ENCODE results near the gene SLC25A1.
A peak's percentile ranks its signal among the peaks of the same experiment; 100 is the strongest.

The SLC25A1 gene

DNA sequence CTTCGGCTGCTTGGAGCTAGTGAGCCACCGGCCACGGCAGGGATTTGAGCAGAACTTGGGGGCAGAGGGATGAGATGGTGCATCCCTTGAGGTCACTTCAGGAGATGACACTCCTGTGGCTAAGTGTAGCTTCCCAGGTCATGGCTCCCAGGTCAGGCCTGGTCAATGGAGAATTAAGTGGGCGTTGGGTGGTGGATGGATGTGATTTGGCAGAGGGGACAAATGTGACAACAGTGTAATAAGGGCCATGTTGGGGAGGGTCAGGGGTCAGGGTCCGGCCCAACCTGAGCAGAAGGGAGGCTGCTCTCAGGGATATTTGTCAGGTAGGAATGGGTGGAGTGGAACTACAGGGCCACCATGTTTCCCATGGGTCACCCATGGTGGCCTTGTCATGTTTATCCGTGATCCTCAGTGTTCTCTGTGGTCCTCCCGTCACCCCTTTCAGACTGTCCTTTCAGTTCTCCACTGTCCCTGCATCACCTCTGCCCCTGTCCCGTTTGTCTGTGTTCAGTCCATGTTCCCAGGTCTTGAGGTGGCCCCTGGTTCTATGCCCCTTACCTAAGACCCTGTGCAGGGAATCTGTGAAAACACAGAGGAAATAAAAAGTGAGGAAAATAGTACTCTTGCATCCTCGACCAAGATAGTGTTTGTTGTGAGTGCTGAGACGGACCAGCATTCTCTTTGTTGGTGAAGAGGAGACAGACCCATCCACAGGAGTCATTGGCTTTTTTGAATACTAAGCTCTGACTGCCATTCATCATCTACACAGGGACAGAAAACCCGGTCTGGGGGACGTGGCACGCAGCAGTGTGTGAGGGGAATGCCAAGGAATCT is 6.1 kb downstream of the SLC25A1 start:
- peak overlapping the region; percentile 72 for H3K4me2 ChIP-seq
- peak overlapping the region; percentile 96 for H2AFZ ChIP-seq (ENCODE audit: low read depth)
- H3K79me2 ChIP-seq (ENCODE audit: insufficient read depth, low read depth) = peaks cover 25% of the 10 kb centered on the region
- no peaks in the 10 kb centered on the region for H4K20me1 ChIP-seq (ENCODE audit: insufficient read depth)
- peak overlapping the region; percentile 98 for H3K9ac ChIP-seq
- H3K4me1 ChIP-seq (ENCODE audit: low read depth, poor library complexity, severe bottlenecking) = peaks cover 23% of the 10 kb centered on the region
- no peaks in the 10 kb centered on the region for H3K36me3 ChIP-seq (ENCODE audit: insufficient read depth)
- H3K4me3 ChIP-seq (IDR thresholded peaks at IDR 0.05; ENCODE audit: insufficient read depth, low read depth, low read length) = no peak overlapping the region
- no peak for TF ChIP-seq CTCF (conservative IDR thresholded peaks at IDR 0.05; ENCODE audit: low read depth, low read length)
- peaks cover 4% of the 10 kb centered on the region; the same call in 1 of the 2 replicates for H3K27me3 ChIP-seq (ENCODE audit: insufficient read depth, low read depth)
- H3K27ac ChIP-seq = peak overlapping the region; percentile 78

GRCh38 chr22:19169947-19170318 is 8.6 kb downstream of the SLC25A1 start:
- no peak overlapping the region for H3K4me3 ChIP-seq (IDR thresholded peaks at IDR 0.05; ENCODE audit: insufficient read depth, low read depth, low read length)
- H3K79me2 ChIP-seq (ENCODE audit: insufficient read depth, low read depth) = peaks cover 25% of the 10 kb centered on the region
- H3K27me3 ChIP-seq (ENCODE audit: insufficient read depth, low read depth) = peaks cover 18% of the 10 kb centered on the region; the same call in 1 of the 2 replicates
- H4K20me1 ChIP-seq (ENCODE audit: insufficient read depth) = no peaks in the 10 kb centered on the region
- H3K36me3 ChIP-seq (ENCODE audit: insufficient read depth) = no peaks in the 10 kb centered on the region
- H3K27ac ChIP-seq = no peak overlapping the region
- peaks cover 16% of the 10 kb centered on the region for H3K4me1 ChIP-seq (ENCODE audit: low read depth, poor library complexity, severe bottlenecking)
- peak overlapping the region; percentile 97; the same call in 1 of the 2 replicates for H3K4me2 ChIP-seq
- H2AFZ ChIP-seq (ENCODE audit: low read depth) = no peak overlapping the region
- no peak overlapping the region for H3K9ac ChIP-seq
- no peak for TF ChIP-seq CTCF (conservative IDR thresholded peaks at IDR 0.05; ENCODE audit: low read depth, low read length)

GRCh38 chr22:19169002-19169946 is 9.3 kb downstream of the SLC25A1 start:
- Histone ChIP-seq H3K4me2 (no peak overlapping the region), H2AFZ (ENCODE audit: low read depth) (no peak overlapping the region), H3K4me3 (IDR thresholded peaks at IDR 0.05; ENCODE audit: insufficient read depth, low read depth, low read length) (no peak overlapping the region)

More at GRCh38 chr22:19169002-19169946, 9.3 kb downstream of the SLC25A1 start:
- no peak overlapping the region for H3K27ac ChIP-seq
- TF ChIP-seq CTCF (conservative IDR thresholded peaks at IDR 0.05; ENCODE audit: low read depth, low read length) = no peak
- H3K79me2 ChIP-seq (ENCODE audit: insufficient read depth, low read depth) = peaks cover 25% of the 10 kb centered on the region
- peaks cover 16% of the 10 kb centered on the region for H3K4me1 ChIP-seq (ENCODE audit: low read depth, poor library complexity, severe bottlenecking)
- H3K27me3 ChIP-seq (ENCODE audit: insufficient read depth, low read depth) = peaks cover 18% of the 10 kb centered on the region; the same call in 1 of the 2 replicates
- H3K36me3 ChIP-seq (ENCODE audit: insufficient read depth) = no peaks in the 10 kb centered on the region
- no peaks in the 10 kb centered on the region for H4K20me1 ChIP-seq (ENCODE audit: insufficient read depth)
- H3K9ac ChIP-seq = no peak overlapping the region
